ENCODE measurements around the gene EHBP1L1.

DNA sequence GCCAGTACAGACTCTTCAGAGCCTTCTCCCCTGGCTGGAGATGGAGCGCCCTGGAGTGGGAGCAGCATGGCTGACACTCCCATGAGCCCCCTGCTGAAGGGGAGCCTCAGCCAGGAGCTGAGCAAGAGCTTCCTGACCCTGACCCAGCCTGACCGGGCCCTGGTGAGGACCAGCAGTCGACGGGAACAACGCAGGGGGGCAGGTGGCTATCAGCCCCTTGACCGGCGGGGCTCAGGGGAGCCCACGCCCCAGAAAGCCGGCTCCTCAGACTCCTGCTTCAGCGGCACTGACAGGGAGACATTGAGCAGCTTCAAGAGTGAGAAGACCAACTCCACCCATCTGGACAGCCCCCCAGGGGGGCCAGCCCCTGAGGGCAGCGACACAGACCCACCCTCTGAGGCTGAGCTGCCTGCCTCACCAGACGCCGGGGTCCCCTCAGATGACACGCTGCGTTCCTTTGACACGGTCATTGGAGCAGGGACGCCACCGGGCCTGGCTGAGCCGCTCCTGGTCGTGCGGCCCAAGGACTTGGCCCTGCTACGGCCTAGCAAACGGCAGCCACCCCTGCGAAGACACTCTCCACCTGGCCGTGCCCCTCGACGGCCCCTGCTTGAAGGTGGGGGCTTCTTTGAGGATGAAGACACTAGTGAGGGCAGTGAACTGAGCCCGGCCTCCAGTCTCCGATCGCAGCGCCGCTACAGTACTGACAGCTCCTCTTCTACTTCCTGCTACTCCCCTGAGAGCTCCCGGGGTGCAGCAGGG lies 42.3 kb downstream of the EHBP1L1 start:
- TF ChIP-seq, protein P1, sequence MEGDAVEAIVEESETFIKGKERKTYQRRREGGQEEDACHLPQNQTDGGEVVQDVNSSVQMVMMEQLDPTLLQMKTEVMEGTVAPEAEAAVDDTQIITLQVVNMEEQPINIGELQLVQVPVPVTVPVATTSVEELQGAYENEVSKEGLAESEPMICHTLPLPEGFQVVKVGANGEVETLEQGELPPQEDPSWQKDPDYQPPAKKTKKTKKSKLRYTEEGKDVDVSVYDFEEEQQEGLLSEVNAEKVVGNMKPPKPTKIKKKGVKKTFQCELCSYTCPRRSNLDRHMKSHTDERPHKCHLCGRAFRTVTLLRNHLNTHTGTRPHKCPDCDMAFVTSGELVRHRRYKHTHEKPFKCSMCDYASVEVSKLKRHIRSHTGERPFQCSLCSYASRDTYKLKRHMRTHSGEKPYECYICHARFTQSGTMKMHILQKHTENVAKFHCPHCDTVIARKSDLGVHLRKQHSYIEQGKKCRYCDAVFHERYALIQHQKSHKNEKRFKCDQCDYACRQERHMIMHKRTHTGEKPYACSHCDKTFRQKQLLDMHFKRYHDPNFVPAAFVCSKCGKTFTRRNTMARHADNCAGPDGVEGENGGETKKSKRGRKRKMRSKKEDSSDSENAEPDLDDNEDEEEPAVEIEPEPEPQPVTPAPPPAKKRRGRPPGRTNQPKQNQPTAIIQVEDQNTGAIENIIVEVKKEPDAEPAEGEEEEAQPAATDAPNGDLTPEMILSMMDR (IDR thresholded peaks at IDR 0.05; ENCODE audit: control extremely low read depth in 1 of 3, insufficient read depth in 1 of 3, low read depth in 1 of 3, low read length in 3 of 3), result no peak
- TF ChIP-seq POLR2A (IDR thresholded peaks at IDR 0.05; ENCODE audit: control extremely low read depth in 1 of 2, low read depth in 2 of 2, low read length in 2 of 2) (no peak), EZH2 (IDR thresholded peaks at IDR 0.05; ENCODE audit: low read depth, low read length, severe bottlenecking) (no peak), NRF1 (IDR thresholded peaks at IDR 0.05; ENCODE audit: low read depth, low read length) (no peak), BRCA1 (IDR thresholded peaks at IDR 0.05; ENCODE audit: low read depth, low read length) (no peak), POLR2AphosphoS5 (IDR thresholded peaks at IDR 0.05; ENCODE audit: low read depth, low read length) (no peak), JUND (IDR thresholded peaks at IDR 0.05; ENCODE audit: low read length) (no peak), RXRA (IDR thresholded peaks at IDR 0.05; ENCODE audit: insufficient read depth, low read depth, low read length) (no peak), TAF7 (optimal IDR thresholded peaks at IDR 0.05; ENCODE audit: borderline replicate concordance, low read depth, low read length) (no peak), CHD1 (IDR thresholded peaks at IDR 0.05; ENCODE audit: low read depth, low read length) (no peak), CEBPB (IDR thresholded peaks at IDR 0.05; ENCODE audit: low read depth, low read length) (no peak), TAF1 (IDR thresholded peaks at IDR 0.05; ENCODE audit: low read depth, low read length) (no peak), MAFK (IDR thresholded peaks at IDR 0.05; ENCODE audit: low read depth, low read length) (no peak)
